Measurements from ENCODE around the gene SPPL3. TPM values are rescaled to one million over a fixed set of nuclear protein-coding genes. Genes with fewer than 3 reads are reported as not detected.

SPPL3 gene
- total RNA-seq, 1 donor from 2014 or later = 22.3 TPM

DNA sequence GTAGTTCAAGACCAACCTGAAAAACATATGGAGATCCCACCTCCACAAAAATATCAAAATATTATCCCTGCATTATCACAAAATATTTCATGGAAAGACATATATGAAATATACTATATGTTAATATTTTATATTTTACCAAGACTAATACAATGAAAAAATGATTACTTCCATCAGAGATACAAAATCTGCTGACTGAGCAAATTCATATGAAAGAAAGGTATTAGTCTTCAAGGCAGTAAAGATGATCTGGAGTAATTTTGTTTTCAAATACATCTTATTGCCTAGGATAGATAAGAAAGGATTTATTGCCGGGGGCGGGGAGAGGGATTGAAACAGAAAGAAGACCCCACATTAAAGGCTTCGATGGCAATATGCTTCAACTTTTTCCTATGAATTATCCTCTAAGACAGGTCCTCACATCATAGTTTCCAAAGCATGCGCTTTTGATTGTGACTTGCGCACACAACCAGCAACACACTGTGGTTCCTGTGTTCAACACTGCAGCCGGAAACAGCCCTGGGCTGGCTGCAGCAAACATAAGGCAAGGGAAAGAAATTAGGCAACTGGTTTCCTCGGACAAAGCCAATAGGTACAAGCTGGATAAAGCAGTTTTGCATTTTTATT, 83.2 kb downstream of the SPPL3 start:
- TF ChIP-seq, protein P1, sequence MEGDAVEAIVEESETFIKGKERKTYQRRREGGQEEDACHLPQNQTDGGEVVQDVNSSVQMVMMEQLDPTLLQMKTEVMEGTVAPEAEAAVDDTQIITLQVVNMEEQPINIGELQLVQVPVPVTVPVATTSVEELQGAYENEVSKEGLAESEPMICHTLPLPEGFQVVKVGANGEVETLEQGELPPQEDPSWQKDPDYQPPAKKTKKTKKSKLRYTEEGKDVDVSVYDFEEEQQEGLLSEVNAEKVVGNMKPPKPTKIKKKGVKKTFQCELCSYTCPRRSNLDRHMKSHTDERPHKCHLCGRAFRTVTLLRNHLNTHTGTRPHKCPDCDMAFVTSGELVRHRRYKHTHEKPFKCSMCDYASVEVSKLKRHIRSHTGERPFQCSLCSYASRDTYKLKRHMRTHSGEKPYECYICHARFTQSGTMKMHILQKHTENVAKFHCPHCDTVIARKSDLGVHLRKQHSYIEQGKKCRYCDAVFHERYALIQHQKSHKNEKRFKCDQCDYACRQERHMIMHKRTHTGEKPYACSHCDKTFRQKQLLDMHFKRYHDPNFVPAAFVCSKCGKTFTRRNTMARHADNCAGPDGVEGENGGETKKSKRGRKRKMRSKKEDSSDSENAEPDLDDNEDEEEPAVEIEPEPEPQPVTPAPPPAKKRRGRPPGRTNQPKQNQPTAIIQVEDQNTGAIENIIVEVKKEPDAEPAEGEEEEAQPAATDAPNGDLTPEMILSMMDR (IDR thresholded peaks at IDR 0.05; ENCODE audit: insufficient read depth, low read length, poor library complexity, severe bottlenecking) = no peak
- DNase-seq (ENCODE audit: low read depth) = no peak

DNA sequence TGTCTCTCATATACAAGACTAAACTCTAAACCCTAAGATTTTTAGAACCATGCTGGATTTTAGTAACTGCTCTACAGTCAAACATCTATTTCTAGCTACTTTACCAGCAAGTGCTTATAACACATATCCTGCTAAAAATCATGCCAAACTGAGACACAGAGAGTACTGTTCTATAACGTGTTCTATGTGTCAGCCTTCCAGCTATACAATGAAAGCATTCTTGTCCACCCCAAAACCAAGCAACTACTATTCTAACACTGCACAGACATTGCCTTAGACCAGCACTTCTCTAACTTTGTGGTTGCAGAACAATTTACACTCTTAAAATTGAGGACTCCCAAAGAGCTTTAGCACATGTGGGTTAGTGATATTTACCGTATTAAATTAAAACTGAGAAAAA, 85.7 kb downstream of the SPPL3 start:
- TF ChIP-seq, protein P1 (IDR thresholded peaks at IDR 0.05; ENCODE audit: insufficient read depth, low read length, poor library complexity, severe bottlenecking) = no peak

More for the DNA sequence above, 83.2 kb downstream of the SPPL3 start:
- no peaks in the 10 kb centered on the region for H3K27me3 ChIP-seq (ENCODE audit: control insufficient read depth, insufficient read depth, low read length)
- no peak overlapping the region for H3K4me3 ChIP-seq (ENCODE audit: low read depth, low read length)
- no peaks in the 10 kb centered on the region for H3K36me3 ChIP-seq (ENCODE audit: control insufficient read depth, insufficient read depth, low read length)

DNA sequence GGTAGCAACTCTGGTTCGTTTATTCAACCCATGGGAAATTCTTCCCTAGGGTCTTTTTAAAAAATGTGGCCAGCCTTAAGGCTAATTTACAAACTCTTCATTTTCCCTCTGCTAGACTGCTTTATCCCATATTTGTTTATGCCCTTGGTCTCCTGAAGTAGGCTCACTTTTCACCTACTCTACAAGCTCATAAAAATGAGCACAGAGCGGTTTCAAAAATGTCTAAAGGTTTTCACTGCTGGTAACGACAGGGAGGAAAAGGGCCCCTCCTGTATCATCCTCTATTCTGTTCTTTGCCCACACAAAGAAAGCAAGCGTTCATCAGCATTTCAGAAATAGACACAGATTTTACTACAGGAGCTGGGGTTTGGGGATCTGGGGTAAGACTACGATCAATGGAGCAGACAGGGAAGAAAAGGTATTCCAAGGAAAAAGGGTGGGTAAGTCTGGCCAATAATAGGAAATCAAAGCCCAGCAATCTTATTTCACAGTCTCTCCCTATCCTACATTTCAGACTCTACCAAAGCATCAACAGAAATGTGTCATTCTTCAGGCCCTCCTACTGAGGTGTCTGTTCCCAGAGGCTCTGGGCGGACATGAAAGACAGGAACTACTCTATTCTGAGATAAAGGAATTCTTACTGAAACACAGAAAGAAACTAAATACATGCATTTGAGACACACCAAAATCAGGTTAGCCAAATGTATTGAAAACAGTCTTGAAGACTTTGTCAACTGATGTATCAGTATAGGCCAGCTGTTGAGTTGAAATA, 86.4 kb downstream of the SPPL3 start:
- TF ChIP-seq, protein P1 (IDR thresholded peaks at IDR 0.05; ENCODE audit: insufficient read depth, low read length, poor library complexity, severe bottlenecking) = no peak
- Histone ChIP-seq H3K4me3 (ENCODE audit: low read depth, low read length) (no peak overlapping the region), H3K36me3 (ENCODE audit: control insufficient read depth, insufficient read depth, low read length) (no peaks in the 10 kb centered on the region), H3K27me3 (ENCODE audit: control insufficient read depth, insufficient read depth, low read length) (no peaks in the 10 kb centered on the region)
- no peak for DNase-seq (ENCODE audit: low read depth)

More for the DNA sequence above, 85.7 kb downstream of the SPPL3 start:
- no peak for DNase-seq (ENCODE audit: low read depth)
- Histone ChIP-seq H3K4me3 (ENCODE audit: low read depth, low read length) (no peak overlapping the region), H3K27me3 (ENCODE audit: control insufficient read depth, insufficient read depth, low read length) (no peaks in the 10 kb centered on the region), H3K36me3 (ENCODE audit: control insufficient read depth, insufficient read depth, low read length) (no peaks in the 10 kb centered on the region)

DNA sequence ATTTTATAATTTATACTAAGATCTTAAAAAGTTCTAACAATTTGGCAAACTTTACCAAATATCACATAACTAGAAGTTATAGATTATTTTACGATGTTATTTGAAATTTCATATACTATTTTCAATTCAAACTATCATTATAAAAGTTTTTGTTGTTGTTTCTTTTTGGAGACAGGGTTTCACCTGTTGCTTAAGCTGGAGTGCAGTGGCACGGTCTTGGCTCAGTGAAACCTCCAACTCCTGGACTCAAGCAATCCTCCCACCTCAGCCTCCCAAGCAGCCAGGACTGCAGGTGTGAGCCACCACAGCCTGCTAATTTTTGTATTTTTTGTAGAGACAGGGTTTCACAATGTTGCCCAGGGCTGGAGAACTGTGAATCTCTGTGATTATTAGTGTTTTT, 87.8 kb downstream of the SPPL3 start:
- DNase-seq (ENCODE audit: low read depth) = no peak
- no peaks in the 10 kb centered on the region for H3K27me3 ChIP-seq (ENCODE audit: control insufficient read depth, insufficient read depth, low read length)
- TF ChIP-seq, protein P1 (IDR thresholded peaks at IDR 0.05; ENCODE audit: insufficient read depth, low read length, poor library complexity, severe bottlenecking) = no peak
- no peaks in the 10 kb centered on the region for H3K36me3 ChIP-seq (ENCODE audit: control insufficient read depth, insufficient read depth, low read length)
- no peak overlapping the region for H3K4me3 ChIP-seq (ENCODE audit: low read depth, low read length)

DNA sequence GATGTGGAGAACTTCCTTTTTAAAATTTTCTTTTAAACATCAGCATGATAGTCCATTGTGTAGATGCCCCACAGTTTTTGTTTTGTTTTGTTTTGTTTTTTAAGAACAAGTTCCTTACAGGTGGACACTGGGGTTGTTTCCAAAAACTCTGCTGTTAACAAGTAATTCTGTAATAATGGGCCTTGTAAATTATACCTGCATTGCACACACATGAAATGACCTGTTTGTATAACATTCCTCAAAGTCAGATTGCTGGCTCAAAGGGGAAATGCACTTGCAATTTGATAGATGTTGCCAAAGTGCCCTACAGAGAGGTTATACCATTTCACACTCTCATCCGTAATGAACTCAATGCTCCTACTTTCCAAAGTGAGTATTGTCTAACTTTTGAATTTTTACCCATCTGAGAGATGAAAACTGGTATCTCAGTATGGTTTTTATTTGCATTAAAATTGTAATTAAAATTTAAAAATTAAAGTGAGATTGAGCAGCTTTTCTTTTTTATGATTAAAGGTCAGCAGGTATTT, 89.2 kb downstream of the SPPL3 start:
- Histone ChIP-seq H3K4me3 (ENCODE audit: low read depth, low read length) (no peak overlapping the region), H3K27me3 (ENCODE audit: control insufficient read depth, insufficient read depth, low read length) (no peaks in the 10 kb centered on the region), H3K36me3 (ENCODE audit: control insufficient read depth, insufficient read depth, low read length) (no peaks in the 10 kb centered on the region)
- DNase-seq (ENCODE audit: low read depth) = no peak
- TF ChIP-seq, protein P1 (IDR thresholded peaks at IDR 0.05; ENCODE audit: insufficient read depth, low read length, poor library complexity, severe bottlenecking) = no peak

Measured in kidney epithelial cell (primary cell).